ENCODE data around the gene GPHN.
"Not testable (repeated sequence)": the region's sequence is repeated elsewhere in the genome, so short reads cannot be mapped to it uniquely, and the experiment has no call there.

The GPHN gene

GRCh38 chr14:66587753-66588152 is 79.8 kb downstream of the GPHN start:
- H3K36me3 ChIP-seq (ENCODE audit: control insufficient read depth in 4 of 4, insufficient read depth in 4 of 4, low read length in 3 of 4); H3K4me1 ChIP-seq (ENCODE audit: control extremely low read depth in 1 of 4, control insufficient read depth in 4 of 4, insufficient read depth in 4 of 4, low read length in 3 of 4); CTCF ChIA-PET; DNase-seq; POLR2A ChIA-PET; H3K27me3 ChIP-seq (replicated peaks in 2 of 5; ENCODE audit: control insufficient read depth in 4 of 5, insufficient read depth in 5 of 5, low read length in 4 of 5); H3K4me3 ChIP-seq (ENCODE audit: control insufficient read depth in 1 of 7, extremely low read depth in 1 of 7, insufficient read depth in 4 of 7, low read depth in 2 of 7, low read length in 6 of 7); H3K27ac ChIP-seq (ENCODE audit: insufficient read depth in 1 of 2, low read depth in 1 of 2, low read length in 2 of 2, poor library complexity in 1 of 2, severe bottlenecking in 2 of 2): not testable (repeated sequence)
- H3K9me3 ChIP-seq (ENCODE audit: control extremely low read depth in 1 of 5, control insufficient read depth in 4 of 5, insufficient read depth in 2 of 5, low read depth in 1 of 5, low read length in 4 of 5) = peaks cover 0 to 26% (median 6%) of the 10 kb centered on the region in 5 experiments
- 92% methylated on average over 1 of the region's 6 CpGs for WGBS (ENCODE audit: insufficient coverage)

- DNase-seq = no peak
- Histone ChIP-seq H3K9me3 (ENCODE audit: control extremely low read depth in 1 of 5, control insufficient read depth in 4 of 5, insufficient read depth in 2 of 5, low read depth in 1 of 5, low read length in 4 of 5) (peaks cover 1 to 44% (median 11%) of the 10 kb centered on the region in 5 experiments), H3K4me3 (ENCODE audit: control insufficient read depth in 1 of 7, extremely low read depth in 1 of 7, insufficient read depth in 4 of 7, low read depth in 2 of 7, low read length in 6 of 7) (no peak overlapping the region), H3K36me3 (ENCODE audit: control insufficient read depth in 4 of 4, insufficient read depth in 4 of 4, low read length in 3 of 4) (no peaks in the 10 kb centered on the region), H3K27me3 (replicated peaks in 2 of 5; ENCODE audit: control insufficient read depth in 4 of 5, insufficient read depth in 5 of 5, low read length in 4 of 5) (no peaks in the 10 kb centered on the region), H3K27ac (ENCODE audit: insufficient read depth in 1 of 2, low read depth in 1 of 2, low read length in 2 of 2, poor library complexity in 1 of 2, severe bottlenecking in 2 of 2) (no peak overlapping the region), H3K4me1 (ENCODE audit: control extremely low read depth in 1 of 4, control insufficient read depth in 4 of 4, insufficient read depth in 4 of 4, low read length in 3 of 4) (no peaks in the 10 kb centered on the region)
- 95% methylated on average over 4 of the region's 4 CpGs for WGBS (ENCODE audit: insufficient coverage)
- CTCF ChIA-PET = no interaction called here
- POLR2A ChIA-PET = no interaction called here
Measured at GRCh38 chr14:66595394-66595793, 87.4 kb downstream of the GPHN start.

GRCh38 chr14:66596241-66596985 is 88.5 kb downstream of the GPHN start:
- ChIA-PET CTCF (no interaction called here), POLR2A (no interaction called here)
- Histone ChIP-seq H3K27ac (ENCODE audit: insufficient read depth in 1 of 2, low read depth in 1 of 2, low read length in 2 of 2, poor library complexity in 1 of 2, severe bottlenecking in 2 of 2) (no peak overlapping the region), H3K9me3 (ENCODE audit: control extremely low read depth in 1 of 5, control insufficient read depth in 4 of 5, insufficient read depth in 2 of 5, low read depth in 1 of 5, low read length in 4 of 5) (peaks cover 4 to 46% (median 11%) of the 10 kb centered on the region in 5 experiments), H3K4me1 (ENCODE audit: control extremely low read depth in 1 of 4, control insufficient read depth in 4 of 4, insufficient read depth in 4 of 4, low read length in 3 of 4) (no peaks in the 10 kb centered on the region), H3K36me3 (ENCODE audit: control insufficient read depth in 4 of 4, insufficient read depth in 4 of 4, low read length in 3 of 4) (no peaks in the 10 kb centered on the region), H3K27me3 (replicated peaks in 2 of 5; ENCODE audit: control insufficient read depth in 4 of 5, insufficient read depth in 5 of 5, low read length in 4 of 5) (no peaks in the 10 kb centered on the region), H3K4me3 (ENCODE audit: control insufficient read depth in 1 of 7, extremely low read depth in 1 of 7, insufficient read depth in 4 of 7, low read depth in 2 of 7, low read length in 6 of 7) (no peak overlapping the region)
- no peak for DNase-seq
- WGBS (ENCODE audit: insufficient coverage) = 98% methylated on average over 8 of the region's 9 CpGs

- H3K36me3 ChIP-seq (ENCODE audit: control insufficient read depth in 4 of 4, insufficient read depth in 4 of 4, low read length in 3 of 4) = no peaks in the 10 kb centered on the region
- ChIA-PET POLR2A (no interaction called here), CTCF (no interaction called here)
- peaks cover 4 to 24% (median 8%) of the 10 kb centered on the region in 5 experiments for H3K9me3 ChIP-seq (ENCODE audit: control extremely low read depth in 1 of 5, control insufficient read depth in 4 of 5, insufficient read depth in 2 of 5, low read depth in 1 of 5, low read length in 4 of 5)
- H3K27ac ChIP-seq (ENCODE audit: insufficient read depth in 1 of 2, low read depth in 1 of 2, low read length in 2 of 2, poor library complexity in 1 of 2, severe bottlenecking in 2 of 2) = no peak overlapping the region
- no peaks in the 10 kb centered on the region for H3K4me1 ChIP-seq (ENCODE audit: control extremely low read depth in 1 of 4, control insufficient read depth in 4 of 4, insufficient read depth in 4 of 4, low read length in 3 of 4)
- no peak for DNase-seq
- no peaks in the 10 kb centered on the region for H3K27me3 ChIP-seq (replicated peaks in 2 of 5; ENCODE audit: control insufficient read depth in 4 of 5, insufficient read depth in 5 of 5, low read length in 4 of 5)
- no CpG with 5 or more reads among the region's 3 CpGs for WGBS (ENCODE audit: insufficient coverage)
- no peak overlapping the region for H3K4me3 ChIP-seq (ENCODE audit: control insufficient read depth in 1 of 7, extremely low read depth in 1 of 7, insufficient read depth in 4 of 7, low read depth in 2 of 7, low read length in 6 of 7)
Measured at GRCh38 chr14:66600416-66600815, 92.5 kb downstream of the GPHN start.

GRCh38 chr14:66601932-66602578 is 94.1 kb downstream of the GPHN start:
- Histone ChIP-seq H3K27ac (ENCODE audit: insufficient read depth in 1 of 2, low read depth in 1 of 2, low read length in 2 of 2, poor library complexity in 1 of 2, severe bottlenecking in 2 of 2) (no peak overlapping the region), H3K4me1 (ENCODE audit: control extremely low read depth in 1 of 4, control insufficient read depth in 4 of 4, insufficient read depth in 4 of 4, low read length in 3 of 4) (no peaks in the 10 kb centered on the region), H3K4me3 (ENCODE audit: control insufficient read depth in 1 of 7, extremely low read depth in 1 of 7, insufficient read depth in 4 of 7, low read depth in 2 of 7, low read length in 6 of 7) (no peak overlapping the region), H3K36me3 (ENCODE audit: control insufficient read depth in 4 of 4, insufficient read depth in 4 of 4, low read length in 3 of 4) (no peaks in the 10 kb centered on the region), H3K27me3 (replicated peaks in 2 of 5; ENCODE audit: control insufficient read depth in 4 of 5, insufficient read depth in 5 of 5, low read length in 4 of 5) (no peaks in the 10 kb centered on the region), H3K9me3 (ENCODE audit: control extremely low read depth in 1 of 5, control insufficient read depth in 4 of 5, insufficient read depth in 2 of 5, low read depth in 1 of 5, low read length in 4 of 5) (peaks cover 0 to 9% (median 4%) of the 10 kb centered on the region in 5 experiments)
- WGBS (ENCODE audit: insufficient coverage) = no CpG with 5 or more reads among the region's 2 CpGs
- ChIA-PET POLR2A (no interaction called here), CTCF (no interaction called here)
- DNase-seq = no peak

GRCh38 chr14:66603945-66604344 is 96.0 kb downstream of the GPHN start:
- Histone ChIP-seq H3K27me3 (replicated peaks in 2 of 5; ENCODE audit: control insufficient read depth in 4 of 5, insufficient read depth in 5 of 5, low read length in 4 of 5) (no peaks in the 10 kb centered on the region), H3K4me3 (ENCODE audit: control insufficient read depth in 1 of 7, extremely low read depth in 1 of 7, insufficient read depth in 4 of 7, low read depth in 2 of 7, low read length in 6 of 7) (no peak overlapping the region), H3K4me1 (ENCODE audit: control extremely low read depth in 1 of 4, control insufficient read depth in 4 of 4, insufficient read depth in 4 of 4, low read length in 3 of 4) (no peaks in the 10 kb centered on the region), H3K36me3 (ENCODE audit: control insufficient read depth in 4 of 4, insufficient read depth in 4 of 4, low read length in 3 of 4) (no peaks in the 10 kb centered on the region), H3K9me3 (ENCODE audit: control extremely low read depth in 1 of 5, control insufficient read depth in 4 of 5, insufficient read depth in 2 of 5, low read depth in 1 of 5, low read length in 4 of 5) (peaks cover 0 to 8% (median 4%) of the 10 kb centered on the region in 5 experiments), H3K27ac (ENCODE audit: insufficient read depth in 1 of 2, low read depth in 1 of 2, low read length in 2 of 2, poor library complexity in 1 of 2, severe bottlenecking in 2 of 2) (no peak overlapping the region)
- DNase-seq = no peak
- CTCF ChIA-PET = no interaction called here
- POLR2A ChIA-PET = no interaction called here

- POLR2A ChIA-PET = no interaction called here
- Histone ChIP-seq H3K9me3 (ENCODE audit: control extremely low read depth in 1 of 5, control insufficient read depth in 4 of 5, insufficient read depth in 2 of 5, low read depth in 1 of 5, low read length in 4 of 5) (peaks cover 0 to 10% (median 0%) of the 10 kb centered on the region in 5 experiments), H3K36me3 (ENCODE audit: control insufficient read depth in 4 of 4, insufficient read depth in 4 of 4, low read length in 3 of 4) (no peaks in the 10 kb centered on the region), H3K27me3 (replicated peaks in 2 of 5; ENCODE audit: control insufficient read depth in 4 of 5, insufficient read depth in 5 of 5, low read length in 4 of 5) (no peaks in the 10 kb centered on the region), H3K4me3 (ENCODE audit: control insufficient read depth in 1 of 7, extremely low read depth in 1 of 7, insufficient read depth in 4 of 7, low read depth in 2 of 7, low read length in 6 of 7) (no peak overlapping the region), H3K27ac (ENCODE audit: insufficient read depth in 1 of 2, low read depth in 1 of 2, low read length in 2 of 2, poor library complexity in 1 of 2, severe bottlenecking in 2 of 2) (no peak overlapping the region), H3K4me1 (ENCODE audit: control extremely low read depth in 1 of 4, control insufficient read depth in 4 of 4, insufficient read depth in 4 of 4, low read length in 3 of 4) (no peaks in the 10 kb centered on the region)
- no peak for DNase-seq
- CTCF ChIA-PET = no interaction called here
- WGBS (ENCODE audit: insufficient coverage) = 100% methylated on average over 2 of the region's 2 CpGs
Measured at GRCh38 chr14:66606826-66607225, 98.9 kb downstream of the GPHN start.
